Upper lobe of left lung (tissue), 4 donors: ENCODE measurements around the gene SUPT6H.

ENCODE experiments used
- CTCF ChIP-seq, 6 experiments: fragments of 450-650 bp in 4 of 6; fragments of 200-600 bp in 2 of 6; sonication (generic) in 2 of 6; IDR thresholded peaks; one replicate each; pipeline ENCODE4 v1.5.1; 2016 to 2019; ENCODE audit warnings: antibody characterized with exemption in 6 of 6
- POLR2A ChIP-seq, 4 donors: fragments of 450-650 bp; IDR thresholded peaks; one replicate each; pipeline ENCODE4 v1.5.1; 2016 to 2017; ENCODE audit warnings: antibody characterized with exemption in 4 of 4, mild to moderate bottlenecking in 2 of 4

GRCh38 chr17:28667870-28668269 is 5.9 kb downstream of the SUPT6H start:
- TF ChIP-seq CTCF (IDR thresholded peaks at IDR 0.05) (no peak), POLR2A (IDR thresholded peaks at IDR 0.05) (no peak)
